HG02885 (cell line): ENCODE data around the gene ZC3HAV1.
"Not testable (repeated sequence)": the region's sequence is repeated elsewhere in the genome, so short reads cannot be mapped to it uniquely, and the experiment has no call there.

Experiments
- ATAC-seq: cut with Tn5 transposase; IDR thresholded peaks from one replicate; pipeline ENCODE4 v1.9.1; 2021; ENCODE audit warnings: mild to moderate bottlenecking; ENCODE audit not compliant: unreplicated experiment, poor library complexity

ZC3HAV1 gene

GRCh38 chr7:139089118-139089517 is 20.4 kb downstream of the ZC3HAV1 start:
- ATAC-seq = no peak

- no peak for ATAC-seq
Measured at GRCh38 chr7:139088268-139088667, 21.3 kb downstream of the ZC3HAV1 start.

- ATAC-seq = no peak
Measured at GRCh38 chr7:139087212-139087611, 22.3 kb downstream of the ZC3HAV1 start.

- ATAC-seq = no peak
Measured at GRCh38 chr7:139086454-139086853, 23.1 kb downstream of the ZC3HAV1 start.

- ATAC-seq = no peak
Measured at GRCh38 chr7:139084709-139085108, 24.8 kb downstream of the ZC3HAV1 start.

GRCh38 chr7:139081584-139081983 is 27.9 kb downstream of the ZC3HAV1 start:
- no peak for ATAC-seq

GRCh38 chr7:139080905-139081304 is 28.6 kb downstream of the ZC3HAV1 start:
- no peak for ATAC-seq

- ATAC-seq = no peak
Measured at GRCh38 chr7:139079861-139080260, 29.7 kb downstream of the ZC3HAV1 start.

- ATAC-seq = no peak
Measured at GRCh38 chr7:139078911-139079310, 30.6 kb downstream of the ZC3HAV1 start.

GRCh38 chr7:139078399-139078798 is 31.1 kb downstream of the ZC3HAV1 start:
- ATAC-seq = no peak

GRCh38 chr7:139077706-139078105 is 31.8 kb downstream of the ZC3HAV1 start:
- not testable (repeated sequence) for ATAC-seq

GRCh38 chr7:139075871-139076686 is 33.4 kb downstream of the ZC3HAV1 start:
- no peak for ATAC-seq

GRCh38 chr7:139075031-139075652 is 34.4 kb downstream of the ZC3HAV1 start:
- peak; percentile 89 for ATAC-seq

GRCh38 chr7:139072796-139073195 is 36.7 kb downstream of the ZC3HAV1 start:
- no peak for ATAC-seq

GRCh38 chr7:139071680-139072079 is 37.8 kb downstream of the ZC3HAV1 start:
- no peak for ATAC-seq

GRCh38 chr7:139068544-139069399 is 40.7 kb downstream of the ZC3HAV1 start:
- no peak for ATAC-seq

- no peak for ATAC-seq
Measured at GRCh38 chr7:139066315-139066714, 43.2 kb downstream of the ZC3HAV1 start.

GRCh38 chr7:139065323-139065722 is 44.2 kb downstream of the ZC3HAV1 start:
- no peak for ATAC-seq

- ATAC-seq = no peak
Measured at GRCh38 chr7:139061416-139061815, 48.1 kb downstream of the ZC3HAV1 start.

- no peak for ATAC-seq
Measured at GRCh38 chr7:139060695-139061237, 48.8 kb downstream of the ZC3HAV1 start.

GRCh38 chr7:139059905-139060304 is 49.6 kb downstream of the ZC3HAV1 start:
- no peak for ATAC-seq
